Thyroid gland (tissue), 4 donors: Measurements from ENCODE around the gene PHAX. TPM values are rescaled to one million over a fixed set of nuclear protein-coding genes. Genes with fewer than 3 reads are reported as not detected.
A peak's percentile ranks its signal among the peaks of the same experiment; 100 is the strongest.
"Not testable (repeated sequence)": the region's sequence is repeated elsewhere in the genome, so short reads cannot be mapped to it uniquely, and the experiment has no call there.

Experiments used
- DNase-seq, 2 donors: peaks; one replicate each; pipeline ENCODE4 v3.0.0-alpha.2; 2019
- H3K27ac ChIP-seq, 3 donors: fragments of 200-600 bp; sonication (generic); 1 replicate in 2 of 3; 2 replicates in 1 of 3; pipeline ENCODE4 v1.5.1; 2016 to 2019; ENCODE audit warnings: mild to moderate bottlenecking in 1 of 3, moderate library complexity in 1 of 3
- H3K27me3 ChIP-seq: fragments of 200-600 bp; sonication (generic); one replicate; pipeline ENCODE4 v1.5.1; 2019
- H3K36me3 ChIP-seq, 2 donors: fragments of 200-600 bp; sonication (generic); one replicate each; pipeline ENCODE4 v1.5.1; 2016 to 2019
- H3K4me1 ChIP-seq, 2 donors: fragments of 200-600 bp; sonication (generic); one replicate each; pipeline ENCODE4 v1.5.1; 2017 to 2019
- H3K4me3 ChIP-seq, 3 donors: fragments of 200-600 bp; sonication (generic); replicated peaks in 1 of 3; 1 replicate in 2 of 3; 2 replicates in 1 of 3; pipeline ENCODE4 v1.5.1; 2016; ENCODE audit warnings: mild to moderate bottlenecking in 1 of 3
- H3K9me3 ChIP-seq: fragments of 200-600 bp; sonication (generic); one replicate; pipeline ENCODE4 v1.5.1; 2017
- POLR2A ChIP-seq, 2 donors: fragments of 450-650 bp; IDR thresholded peaks; one replicate each; pipeline ENCODE4 v1.6.1; 2017; ENCODE audit warnings: antibody characterized with exemption in 2 of 2, mild to moderate bottlenecking in 2 of 2, moderate library complexity in 1 of 2
- WGBS, 2 donors: methylation state at CpG; one replicate each; pipeline ENCODE4 v1.1.5; 2017; 5-methylcytosine and 5-hydroxymethylcytosine counted together
- intact Hi-C: fragments of 100-400 bp; cut with DNase I; formaldehyde crosslinking; loops from one replicate; pipeline ENCODE4 v1.15.1; 2023
- total RNA-seq, 4 donors: library from RNA; depleted of rRNA; stranded (reverse); fragments of >200 nt; gene quantifications; one replicate each; pipeline ENCODE4 v1.2.3, GENCODE V29; 2016
- TF ChIP-seq, protein P1 (sequence below), 6 experiments: fragments of 200-600 bp in 3 of 6; fragments of 450-650 bp in 3 of 6; sonication (generic) in 3 of 6; IDR thresholded peaks; one replicate each; pipeline ENCODE4 v1.5.1; 2016 to 2019; ENCODE audit warnings: antibody characterized with exemption in 6 of 6, mild to moderate bottlenecking in 2 of 6, inconsistent platforms in 1 of 6, moderate library complexity in 1 of 6

Gene PHAX, protein sequence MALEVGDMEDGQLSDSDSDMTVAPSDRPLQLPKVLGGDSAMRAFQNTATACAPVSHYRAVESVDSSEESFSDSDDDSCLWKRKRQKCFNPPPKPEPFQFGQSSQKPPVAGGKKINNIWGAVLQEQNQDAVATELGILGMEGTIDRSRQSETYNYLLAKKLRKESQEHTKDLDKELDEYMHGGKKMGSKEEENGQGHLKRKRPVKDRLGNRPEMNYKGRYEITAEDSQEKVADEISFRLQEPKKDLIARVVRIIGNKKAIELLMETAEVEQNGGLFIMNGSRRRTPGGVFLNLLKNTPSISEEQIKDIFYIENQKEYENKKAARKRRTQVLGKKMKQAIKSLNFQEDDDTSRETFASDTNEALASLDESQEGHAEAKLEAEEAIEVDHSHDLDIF
- total RNA-seq = 10 to 100 TPM; 35.2 to 42.9 (median 40.0) TPM

DNA sequence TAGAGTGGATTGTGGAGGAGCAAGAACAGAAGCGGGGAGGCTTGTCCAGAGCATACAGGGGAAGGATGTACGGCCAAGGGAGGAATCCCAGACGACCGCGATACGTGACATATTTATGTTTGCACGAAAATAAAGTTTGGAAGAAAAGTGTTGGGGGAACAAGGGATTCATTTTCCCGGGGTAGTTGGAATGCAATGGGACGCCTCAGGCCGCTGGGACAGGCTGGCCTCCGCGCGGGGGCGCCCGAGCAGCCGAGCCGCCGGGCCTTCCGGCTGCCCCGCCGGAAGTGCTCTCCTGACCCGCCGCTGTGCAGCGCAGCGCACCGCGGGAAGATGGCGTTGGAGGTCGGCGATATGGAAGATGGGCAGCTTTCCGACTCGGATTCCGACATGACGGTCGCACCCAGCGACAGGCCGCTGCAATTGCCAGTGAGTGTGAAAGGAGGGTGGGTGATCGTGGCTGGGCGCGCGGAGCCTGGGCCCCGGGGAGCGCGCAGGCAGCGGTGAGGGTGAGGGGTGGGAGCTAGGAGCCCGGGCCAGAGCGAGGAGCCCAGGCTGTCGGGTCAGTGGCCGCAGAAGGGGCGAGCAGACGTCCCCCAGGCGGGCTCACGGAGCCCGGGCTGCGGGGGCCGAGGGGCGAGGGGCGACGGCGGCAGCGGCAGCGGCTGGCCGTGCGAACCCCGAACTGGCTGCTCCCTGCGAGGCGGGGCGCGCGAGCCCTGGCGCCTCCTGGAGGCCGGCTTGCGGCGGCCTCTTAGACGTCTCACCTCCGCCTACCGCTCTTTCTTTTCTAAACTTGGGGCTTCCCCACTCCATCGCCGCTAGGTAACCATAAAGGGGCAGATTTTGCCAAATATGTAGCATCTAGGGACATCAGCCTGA, at the start of gene PHAX:
PHAX (plus strand) TSS at position 317 of the 881 bp plus-strand sequence; CDS start at position 333, 16 bp downstream.
- intact Hi-C loops = no loop called here
- 3 to 5% methylated on average over 20 to 36 of the region's 79 CpGs for WGBS, 2 donors
- H3K4me3 ChIP-seq = peak within 1 kb of the TSS; percentile 50 to 99 (median 98)
- H3K36me3 ChIP-seq = peaks cover 11 to 12% of the 10 kb centered on the region in 2 donors
- TF ChIP-seq, protein P1, sequence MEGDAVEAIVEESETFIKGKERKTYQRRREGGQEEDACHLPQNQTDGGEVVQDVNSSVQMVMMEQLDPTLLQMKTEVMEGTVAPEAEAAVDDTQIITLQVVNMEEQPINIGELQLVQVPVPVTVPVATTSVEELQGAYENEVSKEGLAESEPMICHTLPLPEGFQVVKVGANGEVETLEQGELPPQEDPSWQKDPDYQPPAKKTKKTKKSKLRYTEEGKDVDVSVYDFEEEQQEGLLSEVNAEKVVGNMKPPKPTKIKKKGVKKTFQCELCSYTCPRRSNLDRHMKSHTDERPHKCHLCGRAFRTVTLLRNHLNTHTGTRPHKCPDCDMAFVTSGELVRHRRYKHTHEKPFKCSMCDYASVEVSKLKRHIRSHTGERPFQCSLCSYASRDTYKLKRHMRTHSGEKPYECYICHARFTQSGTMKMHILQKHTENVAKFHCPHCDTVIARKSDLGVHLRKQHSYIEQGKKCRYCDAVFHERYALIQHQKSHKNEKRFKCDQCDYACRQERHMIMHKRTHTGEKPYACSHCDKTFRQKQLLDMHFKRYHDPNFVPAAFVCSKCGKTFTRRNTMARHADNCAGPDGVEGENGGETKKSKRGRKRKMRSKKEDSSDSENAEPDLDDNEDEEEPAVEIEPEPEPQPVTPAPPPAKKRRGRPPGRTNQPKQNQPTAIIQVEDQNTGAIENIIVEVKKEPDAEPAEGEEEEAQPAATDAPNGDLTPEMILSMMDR (IDR thresholded peaks at IDR 0.05) = peak; percentile 31 to 80 (median 50)
- peak in 1 of 2 donors; percentile 49 for TF ChIP-seq POLR2A (IDR thresholded peaks at IDR 0.05)
- H3K27ac ChIP-seq = peak within 1 kb of the TSS; percentile 33 to 90 (median 71)
- peaks cover 15 to 21% of the 10 kb centered on the region in 2 donors for H3K4me1 ChIP-seq
- DNase-seq = peak; percentile 74 to 79
- no peaks in the 10 kb centered on the region for H3K9me3 ChIP-seq
- H3K27me3 ChIP-seq = no peaks in the 10 kb centered on the region

GRCh38 chr5:126552614-126553013, 48.1 kb upstream of the PHAX start:
- Histone ChIP-seq H3K27me3 (no peaks in the 10 kb centered on the region), H3K4me1 (no peaks in the 10 kb centered on the region), H3K4me3 (no peak overlapping the region), H3K36me3 (peaks cover 28 to 64% of the 10 kb centered on the region in 2 donors), H3K27ac (no peak overlapping the region), H3K9me3 (no peaks in the 10 kb centered on the region)
- 94 to 95% methylated on average over 2 of the region's 2 CpGs for WGBS, 2 donors
- TF ChIP-seq POLR2A (IDR thresholded peaks at IDR 0.05) = no peak
- TF ChIP-seq, protein P1 (IDR thresholded peaks at IDR 0.05) = no peak
- intact Hi-C loops = no loop called here
- DNase-seq = no peak

DNA sequence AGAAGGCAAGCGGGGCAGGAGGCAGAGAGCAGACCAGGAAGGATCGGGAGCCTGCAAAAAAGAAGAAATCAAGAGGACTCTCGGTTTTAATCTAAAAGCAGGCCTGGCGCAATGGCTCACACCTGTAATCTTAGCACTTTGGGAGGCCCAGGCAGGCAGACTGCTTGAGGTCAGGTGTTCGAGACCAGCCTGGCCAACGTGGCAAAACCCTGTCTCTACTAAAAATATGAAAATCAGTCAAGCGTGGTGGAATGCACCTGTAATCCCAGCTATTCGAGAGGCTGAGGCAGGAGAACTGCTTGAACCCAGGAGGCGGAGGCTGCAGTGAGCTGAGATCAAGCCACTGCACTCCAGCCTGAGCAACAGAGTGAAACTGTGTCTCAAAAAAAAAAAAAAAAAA, 45.6 kb upstream of the PHAX start:
- DNase-seq, H3K4me1 ChIP-seq, H3K9me3 ChIP-seq, H3K27me3 ChIP-seq, H3K4me3 ChIP-seq, intact Hi-C loops, H3K27ac ChIP-seq: not testable (repeated sequence)
- 86 to 92% methylated on average over 9 of the region's 9 CpGs for WGBS, 2 donors
- H3K36me3 ChIP-seq = peaks cover 17 to 50% of the 10 kb centered on the region in 2 donors

DNA sequence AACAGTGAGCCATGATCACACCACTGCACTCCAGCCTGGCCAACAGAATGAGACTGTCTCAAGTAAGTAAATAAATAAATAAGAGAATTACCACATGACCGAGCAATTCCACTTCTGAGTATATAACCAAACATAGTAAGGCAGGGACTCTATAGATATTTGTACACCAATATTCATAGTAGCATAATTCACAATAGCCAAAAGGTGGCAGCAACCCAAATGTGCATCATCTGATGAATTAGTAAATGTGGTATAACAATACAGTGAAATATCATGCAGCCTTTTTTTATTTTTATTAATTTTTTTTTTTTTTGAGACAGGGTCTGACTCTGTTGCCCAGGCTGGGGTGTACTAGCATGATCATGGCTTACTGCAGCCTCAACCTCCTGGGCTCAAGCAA, 38.8 kb upstream of the PHAX start:
- intact Hi-C loops = no loop called here
- TF ChIP-seq, protein P1 (IDR thresholded peaks at IDR 0.05) = no peak
- Histone ChIP-seq H3K36me3 (peaks cover 7 to 9% of the 10 kb centered on the region in 2 donors), H3K4me1 (no peaks in the 10 kb centered on the region), H3K4me3 (no peak overlapping the region), H3K27me3 (no peaks in the 10 kb centered on the region), H3K27ac (no peak overlapping the region), H3K9me3 (no peaks in the 10 kb centered on the region)
- no peak for DNase-seq
- 83 to 93% methylated on average over 1 of the region's 1 CpG for WGBS, 2 donors

- no peak for DNase-seq
Observed at GRCh38 chr5:126562823-126563222, 37.9 kb upstream of the PHAX start.

More at GRCh38 chr5:126562823-126563222, 37.9 kb upstream of the PHAX start:
- intact Hi-C loops = no loop called here
- H3K4me3 ChIP-seq = no peak overlapping the region
- H3K9me3 ChIP-seq = no peaks in the 10 kb centered on the region
- H3K27ac ChIP-seq = no peak overlapping the region
- WGBS, 2 donors = 88 to 93% methylated on average over 2 of the region's 2 CpGs
- H3K27me3 ChIP-seq = no peaks in the 10 kb centered on the region
- H3K36me3 ChIP-seq = peaks cover 7% of the 10 kb centered on the region in 2 donors
- peaks cover 0 to 1% of the 10 kb centered on the region in 2 donors for H3K4me1 ChIP-seq
- TF ChIP-seq POLR2A (IDR thresholded peaks at IDR 0.05) = no peak
- TF ChIP-seq, protein P1 (IDR thresholded peaks at IDR 0.05) = no peak
